ENCODE results near the gene ZDHHC8.

DNA sequence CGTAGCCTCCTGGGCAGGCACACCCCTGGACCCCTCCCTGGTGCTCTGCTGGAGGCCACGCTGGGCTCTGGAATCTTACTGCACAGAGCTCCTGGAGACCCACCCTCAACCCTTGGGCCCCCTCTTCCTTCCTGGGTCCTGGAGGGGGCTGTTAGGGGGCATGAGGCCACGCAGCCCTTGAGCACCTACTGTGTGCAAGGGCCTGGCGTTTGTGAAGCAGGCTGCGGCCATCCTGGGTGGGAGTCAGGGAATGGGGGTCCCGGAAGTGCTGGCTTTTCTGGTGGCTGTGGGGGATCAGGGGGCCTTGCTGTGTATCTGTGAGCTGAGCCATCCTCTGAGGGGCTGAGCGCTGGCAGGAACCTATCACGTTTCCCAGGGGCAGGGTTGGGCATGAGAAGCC lies 60.2 kb downstream of the ZDHHC8 start:
- TF ChIP-seq, protein P1, sequence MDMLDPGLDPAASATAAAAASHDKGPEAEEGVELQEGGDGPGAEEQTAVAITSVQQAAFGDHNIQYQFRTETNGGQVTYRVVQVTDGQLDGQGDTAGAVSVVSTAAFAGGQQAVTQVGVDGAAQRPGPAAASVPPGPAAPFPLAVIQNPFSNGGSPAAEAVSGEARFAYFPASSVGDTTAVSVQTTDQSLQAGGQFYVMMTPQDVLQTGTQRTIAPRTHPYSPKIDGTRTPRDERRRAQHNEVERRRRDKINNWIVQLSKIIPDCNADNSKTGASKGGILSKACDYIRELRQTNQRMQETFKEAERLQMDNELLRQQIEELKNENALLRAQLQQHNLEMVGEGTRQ (IDR thresholded peaks at IDR 0.05), result no peak
- no peak for TF ChIP-seq BHLHE40 (IDR thresholded peaks at IDR 0.05; ENCODE audit: low read depth, low read length)

Data from A549 (cell line).